HG03066 (cell line): Measurements from ENCODE around the gene SLC9A7.

Source experiments
- ATAC-seq: cut with Tn5 transposase; IDR thresholded peaks from one replicate; pipeline ENCODE4 v1.9.1; 2021; ENCODE audit warnings: low read depth; ENCODE audit not compliant: unreplicated experiment

Gene SLC9A7

DNA sequence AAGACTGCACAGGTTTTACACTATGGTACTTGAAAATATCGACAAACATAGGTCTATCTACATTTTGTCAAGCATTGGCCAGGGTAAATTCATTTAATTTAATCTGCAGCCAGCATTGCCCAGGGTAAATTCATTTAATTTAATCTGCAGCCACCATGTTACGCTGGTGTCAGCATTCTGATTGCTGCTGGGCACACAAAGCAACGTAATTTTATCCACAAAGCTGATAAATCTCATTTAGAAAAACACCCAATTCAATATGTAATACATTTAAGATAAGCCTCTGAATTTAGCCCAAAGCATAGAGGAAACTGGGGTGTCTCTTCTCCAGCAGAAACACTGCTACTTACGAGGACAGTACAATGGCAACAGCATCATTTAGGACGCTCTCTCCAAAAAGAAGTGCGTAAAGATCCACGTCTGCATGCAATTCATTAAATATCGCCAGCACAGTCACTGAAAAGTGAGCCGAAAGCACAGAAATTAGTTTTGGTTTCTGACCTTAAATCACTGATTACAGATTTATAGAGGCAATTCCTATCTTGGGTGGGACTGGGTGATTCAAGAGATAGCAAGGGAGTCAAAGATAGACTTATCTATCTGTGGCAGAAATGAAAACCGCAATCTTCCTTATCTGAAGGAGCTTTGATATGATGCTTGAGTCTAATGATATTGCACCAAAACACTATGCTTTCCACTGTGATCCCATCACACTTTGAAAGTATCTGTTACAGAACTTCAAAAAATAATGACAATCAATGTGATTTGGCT lies 96.5 kb downstream of the SLC9A7 start:
- ATAC-seq: no peak

DNA sequence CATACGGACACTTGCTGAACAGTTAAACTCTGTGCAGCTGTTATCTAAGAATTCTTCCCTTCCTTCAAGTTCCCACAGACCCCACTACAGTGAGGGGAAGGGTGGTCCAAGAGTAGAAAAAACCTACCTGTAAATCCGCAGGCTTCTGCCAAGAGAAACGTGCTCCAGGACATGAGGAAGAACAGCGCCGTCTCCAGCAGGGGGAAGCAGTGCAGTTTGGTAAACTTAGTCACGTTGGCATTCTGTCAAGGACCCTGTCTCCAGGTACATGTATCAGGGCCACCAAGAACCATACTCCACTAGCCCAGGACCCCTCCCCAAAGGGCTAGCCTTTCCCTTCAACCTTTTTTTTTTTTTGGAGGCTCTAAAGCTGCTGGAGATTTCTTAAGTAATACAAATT lies 105.4 kb downstream of the SLC9A7 start:
- no peak for ATAC-seq

DNA sequence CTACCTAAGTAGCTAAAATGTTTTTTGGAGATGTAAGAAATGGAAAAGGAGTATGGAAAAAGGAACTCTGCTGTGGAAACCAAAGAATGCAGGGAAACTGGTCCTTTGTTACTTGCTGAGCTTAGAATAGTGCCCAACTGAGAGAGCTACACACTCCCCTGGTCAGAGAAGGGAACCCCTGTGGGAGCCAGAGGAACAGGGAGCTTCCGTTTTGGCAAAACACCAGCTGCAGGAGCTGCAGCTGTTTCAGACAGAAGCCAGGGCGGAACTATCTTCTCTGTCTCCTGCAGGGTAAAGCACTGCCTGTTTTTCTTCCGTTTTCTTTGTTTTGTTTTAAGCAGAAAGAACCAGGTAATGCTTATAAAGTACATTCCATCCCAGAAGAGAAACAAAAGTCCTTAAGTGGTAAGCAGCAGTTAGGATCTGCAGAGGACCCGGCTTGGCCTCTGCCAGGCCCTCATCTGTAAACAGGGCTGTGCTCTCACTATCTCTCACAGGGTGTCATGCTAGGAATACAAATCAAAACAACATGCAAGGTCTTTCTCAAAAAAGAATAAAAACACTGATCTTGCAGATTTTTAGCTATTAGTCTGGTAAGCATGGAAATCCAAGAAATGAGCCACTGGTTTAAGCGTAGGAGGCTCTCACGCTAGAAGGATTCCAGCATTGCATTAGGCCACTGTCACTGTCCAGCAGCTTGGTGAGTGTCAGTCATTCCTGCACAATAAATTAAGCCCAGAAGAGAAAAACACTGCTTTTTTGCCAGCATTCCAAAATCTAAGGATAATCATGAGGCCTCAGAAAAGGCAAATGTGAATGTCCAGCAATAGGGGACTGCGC lies 109.3 kb downstream of the SLC9A7 start:
- ATAC-seq: no peak

DNA sequence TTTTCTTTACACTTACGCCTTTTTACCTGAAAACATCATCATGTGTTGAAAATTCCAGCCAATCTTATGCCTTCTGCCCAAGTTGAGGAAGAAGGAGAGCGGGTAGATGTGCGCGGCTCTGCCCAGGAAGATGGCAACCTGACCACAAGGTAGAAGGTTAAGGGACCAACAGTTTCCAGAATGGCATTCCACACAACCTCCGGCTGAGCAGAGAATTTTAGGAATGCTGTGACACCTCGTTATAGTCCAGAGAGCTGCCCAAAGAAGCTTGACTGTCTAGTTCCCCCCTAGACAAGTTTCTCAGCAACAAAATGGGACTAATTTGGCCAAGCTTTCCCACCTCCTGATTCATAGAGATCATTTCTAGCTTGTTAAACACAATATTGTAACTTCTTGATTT lies 110.3 kb downstream of the SLC9A7 start:
- no peak for ATAC-seq

DNA sequence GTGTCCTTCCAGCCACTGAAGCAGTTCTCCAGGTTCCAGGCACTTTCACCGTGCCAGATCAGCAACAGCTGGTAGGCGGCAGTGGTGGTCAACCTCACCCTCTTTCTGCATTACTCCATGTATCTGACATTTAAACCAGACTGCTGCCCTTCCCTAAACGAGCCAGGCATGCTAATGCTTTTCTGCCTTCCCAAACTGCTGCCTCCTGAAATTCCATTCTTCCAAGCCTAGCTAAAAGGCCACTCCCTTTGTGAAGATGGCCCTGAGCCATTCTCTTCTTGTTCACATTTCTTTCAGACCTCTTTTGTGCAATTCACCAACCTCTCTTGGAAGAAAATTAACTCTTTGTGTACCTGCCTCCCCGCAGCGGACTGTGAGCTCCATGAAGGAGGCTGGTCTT lies 111.7 kb downstream of the SLC9A7 start:
- ATAC-seq: no peak

DNA sequence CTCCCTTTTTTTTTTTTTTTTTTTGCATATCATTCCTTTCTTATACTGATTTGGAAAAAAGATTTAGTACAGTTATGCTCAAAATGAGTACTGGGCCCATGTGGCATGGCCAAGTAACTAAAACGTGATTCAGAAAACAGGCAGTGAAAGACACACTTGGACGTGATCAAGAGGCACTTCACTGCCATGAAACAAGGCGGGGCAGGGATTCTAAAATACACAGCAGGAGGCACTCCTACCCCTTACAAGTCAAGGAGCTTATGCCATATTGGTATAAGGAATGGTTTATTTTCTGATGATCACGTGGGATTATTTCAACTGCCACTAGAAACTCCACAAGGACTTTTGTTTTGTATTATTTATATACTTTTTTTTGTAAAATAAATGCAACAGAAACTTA lies 113.3 kb downstream of the SLC9A7 start:
- ATAC-seq: no peak

DNA sequence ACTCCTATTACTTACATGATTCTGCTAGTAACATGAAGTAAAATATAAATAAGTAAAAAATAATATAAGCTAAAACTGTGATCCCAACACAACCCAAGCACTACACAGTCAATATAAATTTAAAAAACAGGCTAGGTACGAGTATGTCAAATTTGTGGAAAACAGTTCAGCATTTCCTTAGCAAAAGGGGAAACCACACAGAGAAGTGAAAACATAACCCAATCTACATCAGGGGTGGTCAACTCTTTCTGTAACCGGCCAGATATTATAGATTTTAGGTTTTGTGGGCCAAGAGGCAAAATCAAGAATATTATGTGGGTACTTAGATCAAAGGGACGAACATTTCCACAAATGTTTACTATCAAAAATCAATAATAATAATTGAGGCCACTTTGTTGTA lies 115.3 kb downstream of the SLC9A7 start:
- ATAC-seq: no peak

DNA sequence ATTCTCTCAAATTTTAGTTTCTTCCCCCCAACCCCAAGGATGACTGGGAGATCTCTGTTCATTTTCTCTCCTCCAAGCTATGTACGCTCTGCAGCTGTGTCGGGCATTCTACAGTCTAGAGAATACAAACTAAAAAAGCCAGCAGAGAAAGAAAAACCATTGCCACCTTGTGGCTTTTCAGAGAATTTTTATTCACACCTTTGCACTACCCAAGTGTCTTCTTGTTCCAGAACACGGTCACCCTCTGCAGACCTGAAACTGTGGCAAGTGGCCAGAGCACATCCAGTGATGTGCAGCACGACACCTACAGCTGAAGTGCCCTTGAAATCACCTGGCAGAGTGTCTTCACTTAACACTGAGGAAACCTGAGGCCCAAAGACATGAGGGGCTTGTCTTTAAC lies 116.8 kb downstream of the SLC9A7 start:
- ATAC-seq: no peak

DNA sequence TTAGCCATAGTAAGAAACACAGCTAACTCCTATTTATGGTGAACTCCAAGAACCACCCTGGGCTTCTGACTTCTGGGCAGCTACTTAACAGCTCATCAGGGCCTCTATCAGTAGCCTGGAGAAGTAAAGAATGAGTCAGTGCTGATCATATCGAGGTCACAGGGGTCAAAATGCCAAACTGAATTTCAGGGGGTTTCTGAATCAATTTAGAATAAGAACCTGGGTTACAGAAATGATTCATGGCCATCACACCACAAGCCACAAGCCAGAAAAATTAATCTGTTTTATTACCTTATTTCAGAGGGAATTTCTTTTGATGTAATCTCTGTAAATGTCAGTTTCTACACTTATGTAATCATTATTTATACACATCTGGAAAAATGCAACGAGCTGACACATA lies 121.0 kb downstream of the SLC9A7 start:
- ATAC-seq: no peak

DNA sequence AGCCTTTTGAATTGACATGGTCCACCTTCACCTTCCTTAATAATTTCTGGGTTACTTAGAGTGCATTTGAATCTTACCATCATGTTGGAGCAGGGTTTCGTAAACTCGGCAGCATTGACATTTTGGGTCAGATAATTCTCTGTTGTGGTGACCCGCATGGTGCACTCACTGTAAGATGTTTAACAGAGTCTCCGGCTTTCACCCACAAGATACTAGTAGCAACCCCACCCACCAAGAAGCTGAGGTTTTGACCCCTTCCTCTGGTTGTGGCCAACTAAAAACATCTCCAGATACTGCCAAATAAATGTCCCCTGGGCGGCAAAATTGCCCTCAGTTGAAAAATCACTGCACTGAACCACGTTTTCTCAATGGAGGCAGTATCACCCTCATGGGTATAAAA lies 122.7 kb downstream of the SLC9A7 start:
- no peak for ATAC-seq

DNA sequence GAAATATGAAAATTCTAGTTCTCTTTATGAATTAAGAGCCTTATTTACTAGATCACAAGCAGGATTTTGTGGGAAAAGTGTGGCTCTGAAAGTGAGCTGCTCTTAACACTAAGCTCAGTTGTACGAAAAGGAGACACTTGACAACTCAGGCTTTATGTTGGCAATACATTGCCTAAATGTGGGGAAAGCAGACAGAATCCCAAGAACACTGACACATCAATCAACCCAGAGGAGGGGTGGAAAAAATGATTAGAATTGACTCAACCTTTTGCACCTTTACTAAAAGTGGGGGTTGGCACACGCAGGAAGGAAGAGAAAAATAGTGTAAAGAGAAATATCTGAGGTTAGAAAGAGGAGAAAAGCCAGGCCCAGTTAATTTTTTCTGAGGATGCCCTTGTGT lies 123.7 kb downstream of the SLC9A7 start:
- ATAC-seq: no peak

DNA sequence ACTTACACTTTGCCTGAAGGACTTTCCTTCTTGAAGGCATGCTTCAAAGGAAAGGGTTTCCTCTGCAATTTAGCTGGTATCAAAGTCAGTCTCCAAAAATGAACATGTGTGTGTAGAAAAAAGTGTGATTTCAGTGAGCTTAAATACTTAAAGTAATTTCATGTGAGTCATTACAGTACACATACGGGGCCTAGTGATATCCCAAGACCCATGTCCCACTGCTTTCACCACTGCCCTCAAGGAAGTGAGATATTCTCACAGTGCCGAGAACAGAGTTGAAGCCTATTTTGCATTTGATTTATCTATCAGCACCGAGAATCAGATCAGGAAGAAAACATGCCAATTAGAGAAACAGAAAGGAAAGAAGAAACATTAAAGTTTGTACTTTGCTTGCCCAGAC lies 124.3 kb downstream of the SLC9A7 start:
- ATAC-seq: no peak

DNA sequence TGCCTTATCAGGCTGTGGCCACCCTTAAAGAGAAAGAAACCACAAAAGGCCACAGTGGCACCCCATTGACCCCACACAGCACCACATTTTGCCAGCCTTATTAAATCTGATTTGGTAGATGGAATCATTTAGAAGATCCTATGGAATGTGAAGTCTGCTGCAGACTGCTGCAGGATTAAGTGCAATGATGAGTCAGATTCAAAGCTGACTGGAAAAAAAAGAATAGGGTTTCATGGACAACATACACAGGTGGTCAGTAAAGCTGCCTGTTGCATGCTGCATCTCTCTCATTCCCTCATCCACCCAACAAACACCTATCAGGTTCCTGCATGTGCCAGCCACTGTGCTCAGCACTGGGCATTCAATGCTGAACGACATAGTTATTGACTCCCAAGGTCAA lies 128.8 kb downstream of the SLC9A7 start:
- ATAC-seq: no peak

DNA sequence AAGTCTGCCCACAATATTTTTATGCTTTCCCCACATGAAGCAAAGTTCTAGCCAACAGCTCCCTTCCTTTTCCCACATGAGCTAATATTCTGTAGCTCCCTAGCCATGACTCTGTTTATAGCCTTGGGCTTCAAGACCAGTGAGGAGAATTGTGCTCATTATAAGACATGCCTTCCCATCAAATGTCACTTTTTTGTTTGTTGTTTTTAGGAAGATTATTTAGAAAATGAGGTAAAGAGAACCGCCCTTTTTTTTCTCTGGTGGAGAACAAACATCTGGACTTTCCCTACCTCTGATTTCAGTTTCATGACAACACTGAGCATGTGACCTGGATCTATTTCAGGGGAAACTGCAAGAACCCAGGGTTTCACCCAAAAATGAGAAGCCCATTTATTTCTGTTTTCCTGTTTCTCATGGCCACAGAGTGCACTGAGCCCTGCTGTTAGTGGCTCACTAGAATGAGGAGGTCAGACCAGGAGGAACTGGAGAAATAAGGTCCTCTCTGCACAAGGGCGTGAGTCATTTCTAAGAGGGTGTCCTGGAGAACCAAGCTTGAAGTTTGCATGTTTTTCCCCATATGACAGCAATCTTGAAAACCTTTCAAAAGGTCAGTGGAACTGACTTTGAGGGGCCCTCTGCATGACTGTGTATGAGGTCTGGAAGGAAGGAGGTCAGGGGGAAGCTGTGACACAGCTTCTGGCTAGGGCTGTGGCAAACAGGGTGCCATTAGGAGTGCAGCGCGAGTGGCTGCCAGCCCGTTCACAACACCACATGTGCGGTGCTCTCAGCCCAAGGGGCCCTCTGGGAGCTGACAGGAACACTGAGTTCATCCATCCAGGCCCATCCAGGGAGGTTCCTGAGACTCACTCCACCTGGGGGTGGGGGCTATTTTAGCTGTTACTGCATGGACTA lies 130.2 kb downstream of the SLC9A7 start:
- peak; percentile 93 for ATAC-seq

DNA sequence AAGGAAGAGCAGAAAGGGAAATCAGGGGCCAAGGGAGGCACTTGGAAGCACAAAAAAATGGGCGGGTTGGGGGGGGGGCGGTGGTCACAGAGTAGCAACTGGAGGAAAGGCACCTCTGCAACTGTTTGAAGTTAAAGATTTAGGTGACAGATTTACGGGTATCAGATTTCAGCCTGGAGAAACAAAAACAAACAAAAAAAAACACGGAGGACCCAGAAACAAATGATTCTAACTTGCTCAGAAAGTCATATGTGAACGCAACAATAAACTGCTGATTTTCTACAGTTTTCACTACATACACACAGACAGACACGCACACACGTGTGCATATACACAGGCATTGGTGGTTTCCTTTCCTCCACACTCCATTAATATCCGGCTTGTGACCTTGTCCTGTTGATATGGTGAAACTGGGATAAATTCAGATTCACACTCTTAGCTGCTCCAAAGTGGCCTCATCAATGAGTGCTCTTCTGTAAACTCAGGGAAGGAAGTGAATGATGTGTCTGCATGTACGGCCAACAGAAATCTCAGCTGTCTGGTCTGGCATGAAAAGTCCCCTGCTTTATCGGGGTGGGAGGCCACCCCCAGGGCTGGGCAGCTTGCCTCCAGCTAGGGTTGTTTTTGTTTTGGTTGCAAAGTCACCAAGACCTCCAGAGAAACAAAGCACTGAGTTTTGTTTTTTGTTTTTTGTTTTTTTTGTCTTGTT lies 131.1 kb downstream of the SLC9A7 start:
- ATAC-seq: peak; percentile 3

DNA sequence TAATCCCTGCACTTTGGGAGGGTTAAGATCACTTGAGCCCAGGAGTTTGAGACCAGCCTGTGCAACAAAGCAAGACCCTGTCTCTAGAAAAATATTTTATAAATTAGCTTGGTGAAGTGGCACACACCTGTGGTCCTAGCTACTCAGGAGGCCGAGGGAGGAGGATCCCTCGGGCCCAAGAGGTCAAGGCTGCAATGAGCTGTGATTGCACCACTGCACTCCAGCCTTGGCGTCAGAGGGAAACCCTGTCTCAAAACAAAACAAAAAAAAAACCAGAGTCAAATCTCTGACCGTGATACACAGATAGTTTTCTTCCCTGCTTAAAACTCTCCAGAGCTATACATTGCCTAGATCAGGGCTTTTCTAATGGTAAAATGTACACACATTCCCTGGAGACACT lies 131.9 kb downstream of the SLC9A7 start:
- no peak for ATAC-seq

DNA sequence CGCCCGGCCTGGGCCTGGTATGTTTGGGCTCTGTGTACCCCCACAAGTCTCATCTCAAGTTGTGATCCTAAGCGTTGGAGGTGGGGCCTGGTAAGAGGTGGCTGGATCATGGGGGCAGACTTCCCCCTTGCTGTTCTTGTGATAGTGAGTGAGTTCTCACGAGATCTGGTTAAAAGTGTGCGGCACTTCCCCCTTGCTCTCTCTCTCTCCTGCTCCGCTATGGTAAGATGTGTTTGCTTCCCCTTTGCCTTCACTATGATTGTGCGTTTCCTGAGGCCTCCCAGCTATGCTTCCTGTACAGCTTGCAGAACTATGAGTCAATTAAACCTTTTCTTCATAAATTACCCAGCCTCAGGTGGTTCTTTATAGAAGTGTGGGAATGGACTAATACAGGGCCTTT lies 132.4 kb downstream of the SLC9A7 start:
- no peak for ATAC-seq

DNA sequence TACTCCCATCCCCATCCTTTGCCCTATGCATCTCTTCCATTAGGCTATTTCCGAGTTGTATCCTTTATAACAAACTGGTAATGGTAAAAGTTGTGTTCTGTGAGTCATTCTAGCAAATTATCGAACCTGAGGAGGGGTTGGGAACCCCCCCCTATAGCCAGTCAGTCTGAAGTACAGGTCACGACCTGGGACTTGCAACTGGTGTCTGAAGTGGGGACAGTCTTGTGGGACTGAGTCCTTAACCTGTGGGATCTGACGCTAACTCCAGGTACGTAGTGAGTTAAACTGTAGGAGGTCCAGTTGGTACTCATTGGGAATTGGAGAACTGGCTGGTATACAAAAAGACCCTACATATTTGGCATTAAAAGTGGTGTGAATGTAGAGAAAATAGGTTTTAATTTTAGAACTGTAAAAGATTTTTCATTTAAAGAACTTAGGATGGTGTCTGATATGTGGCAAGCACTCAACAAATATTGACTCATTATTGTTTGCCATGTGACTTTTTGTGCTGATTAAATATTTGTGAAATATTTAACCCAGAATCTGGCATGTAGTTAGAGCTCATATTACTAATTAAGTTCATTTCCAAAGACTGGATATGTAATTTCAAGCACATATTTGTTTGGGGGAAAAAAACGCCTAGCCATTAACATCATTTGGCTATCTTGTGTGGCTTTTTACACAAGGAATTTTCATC lies 134.7 kb downstream of the SLC9A7 start:
- no peak for ATAC-seq

DNA sequence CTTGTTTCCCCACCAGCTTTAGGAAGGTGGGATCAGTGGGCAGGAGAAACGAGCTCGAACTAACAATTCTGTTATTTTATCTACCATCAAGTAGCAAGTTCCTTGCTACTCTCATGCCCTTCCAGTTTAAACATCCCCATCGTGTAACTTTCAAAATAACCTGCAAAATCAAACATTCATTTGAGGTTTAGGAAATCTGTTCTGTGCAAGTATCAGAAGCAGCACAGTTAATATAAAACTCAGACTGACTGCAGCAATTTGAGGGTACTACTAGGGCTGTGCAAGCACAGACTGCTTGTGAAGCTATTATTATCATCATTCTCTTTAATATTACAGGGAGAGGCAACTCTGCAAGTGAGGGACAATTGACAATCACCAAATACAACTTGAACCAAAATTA lies 137.3 kb downstream of the SLC9A7 start:
- ATAC-seq: no peak

DNA sequence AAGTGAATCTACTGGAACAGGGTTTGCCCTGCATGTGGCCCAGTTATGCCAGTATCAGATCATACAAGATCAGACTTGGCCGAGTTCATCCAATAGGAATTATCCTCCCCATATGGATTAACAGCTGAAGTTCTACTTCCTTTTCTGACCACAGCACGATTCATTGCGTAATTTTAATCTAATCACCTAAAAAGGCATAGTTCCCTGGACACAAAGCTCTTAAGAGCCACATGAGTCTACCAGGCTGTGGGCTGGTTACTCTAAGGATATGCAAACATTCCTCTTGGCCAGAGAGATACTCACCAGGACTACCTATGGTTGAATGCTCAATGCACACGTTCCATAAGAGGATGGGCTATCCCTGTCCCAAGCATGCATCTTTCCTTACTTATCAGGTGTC lies 138.4 kb downstream of the SLC9A7 start:
- no peak for ATAC-seq
